GM19397 (cell line): Measurements from ENCODE around the gene NFIX.
A peak's percentile ranks its signal among the peaks of the same experiment; 100 is the strongest.

Experiments used
- ATAC-seq: cut with Tn5 transposase; IDR thresholded peaks from one replicate; pipeline ENCODE4 v1.9.1; 2021; ENCODE audit warnings: mild to moderate bottlenecking, moderate library complexity; ENCODE audit not compliant: unreplicated experiment

Gene NFIX

GRCh38 chr19:13053238-13053637 is 58.0 kb downstream of the NFIX start:
- no peak for ATAC-seq

- no peak for ATAC-seq
Observed at GRCh38 chr19:13053761-13054625, 58.7 kb downstream of the NFIX start.

- no peak for ATAC-seq
Observed at GRCh38 chr19:13054626-13055212, 59.4 kb downstream of the NFIX start.

- ATAC-seq = no peak
Observed at GRCh38 chr19:13055213-13056051, 60.2 kb downstream of the NFIX start.

GRCh38 chr19:13056052-13056660 is 60.9 kb downstream of the NFIX start:
- no peak for ATAC-seq

GRCh38 chr19:13057147-13057572 is 61.9 kb downstream of the NFIX start:
- no peak for ATAC-seq

GRCh38 chr19:13057744-13058143 is 62.5 kb downstream of the NFIX start:
- ATAC-seq = no peak

- ATAC-seq = no peak
Observed at GRCh38 chr19:13058951-13059660, 63.8 kb downstream of the NFIX start.

GRCh38 chr19:13060233-13060963 is 65.1 kb downstream of the NFIX start:
- ATAC-seq = no peak

- ATAC-seq = peak; percentile 64
Observed at GRCh38 chr19:13060964-13061927, 66.0 kb downstream of the NFIX start.

- no peak for ATAC-seq
Observed at GRCh38 chr19:13062317-13062716, 67.0 kb downstream of the NFIX start.

- no peak for ATAC-seq
Observed at GRCh38 chr19:13063461-13064091, 68.3 kb downstream of the NFIX start.

GRCh38 chr19:13064092-13064489 is 68.8 kb downstream of the NFIX start:
- ATAC-seq = no peak

- ATAC-seq = no peak
Observed at GRCh38 chr19:13066226-13066625, 71.0 kb downstream of the NFIX start.

GRCh38 chr19:13066933-13067807 is 71.9 kb downstream of the NFIX start:
- ATAC-seq = no peak

GRCh38 chr19:13068085-13068846 is 73.0 kb downstream of the NFIX start:
- ATAC-seq = no peak
